ENCODE data around the gene DGKQ. TPM values are rescaled to one million over a fixed set of nuclear protein-coding genes. Genes with fewer than 3 reads are reported as not detected.
A peak's percentile ranks its signal among the peaks of the same experiment; 100 is the strongest.

The DGKQ gene
- total RNA-seq, 4 donors from 2014 or later = 1.2 to 12.7 (median 10.1) TPM

- Histone ChIP-seq H3K4me3 (peak overlapping the region in 1 of 2 donors; percentile 18), H3K27me3 (peaks cover 4 to 17% of the 10 kb centered on the region in 2 donors), H3K36me3 (no peaks in the 10 kb centered on the region), H3K9me3 (no peaks in the 10 kb centered on the region), H3K27ac (no peak overlapping the region), H3K4me1 (peaks cover 0 to 15% of the 10 kb centered on the region in 2 donors)
- intact Hi-C loops (cut with DNase I; ENCODE audit: low total_unique reads) = no loop called here
- TF ChIP-seq POLR2A (IDR thresholded peaks at IDR 0.05) (no peak), CTCF (IDR thresholded peaks at IDR 0.05) (no peak)
- no peak for DNase-seq
These were observed 23.6 kb upstream of the DGKQ start for GRCh38 chr4:996997-997374.

GRCh38 chr4:996030-996996 lies 22.9 kb upstream of the DGKQ start:
- H3K27me3 ChIP-seq = peaks cover 0 to 11% of the 10 kb centered on the region in 2 donors
- no peak for TF ChIP-seq CTCF (IDR thresholded peaks at IDR 0.05)
- no peak for TF ChIP-seq POLR2A (IDR thresholded peaks at IDR 0.05)
- peaks cover 0 to 15% of the 10 kb centered on the region in 2 donors for H3K4me1 ChIP-seq
- H3K27ac ChIP-seq = no peak overlapping the region
- H3K9me3 ChIP-seq = no peaks in the 10 kb centered on the region
- intact Hi-C loops (cut with DNase I; ENCODE audit: low total_unique reads) = no loop called here
- no peak overlapping the region for H3K4me3 ChIP-seq
- H3K36me3 ChIP-seq = no peaks in the 10 kb centered on the region
- no peak for DNase-seq

DNA sequence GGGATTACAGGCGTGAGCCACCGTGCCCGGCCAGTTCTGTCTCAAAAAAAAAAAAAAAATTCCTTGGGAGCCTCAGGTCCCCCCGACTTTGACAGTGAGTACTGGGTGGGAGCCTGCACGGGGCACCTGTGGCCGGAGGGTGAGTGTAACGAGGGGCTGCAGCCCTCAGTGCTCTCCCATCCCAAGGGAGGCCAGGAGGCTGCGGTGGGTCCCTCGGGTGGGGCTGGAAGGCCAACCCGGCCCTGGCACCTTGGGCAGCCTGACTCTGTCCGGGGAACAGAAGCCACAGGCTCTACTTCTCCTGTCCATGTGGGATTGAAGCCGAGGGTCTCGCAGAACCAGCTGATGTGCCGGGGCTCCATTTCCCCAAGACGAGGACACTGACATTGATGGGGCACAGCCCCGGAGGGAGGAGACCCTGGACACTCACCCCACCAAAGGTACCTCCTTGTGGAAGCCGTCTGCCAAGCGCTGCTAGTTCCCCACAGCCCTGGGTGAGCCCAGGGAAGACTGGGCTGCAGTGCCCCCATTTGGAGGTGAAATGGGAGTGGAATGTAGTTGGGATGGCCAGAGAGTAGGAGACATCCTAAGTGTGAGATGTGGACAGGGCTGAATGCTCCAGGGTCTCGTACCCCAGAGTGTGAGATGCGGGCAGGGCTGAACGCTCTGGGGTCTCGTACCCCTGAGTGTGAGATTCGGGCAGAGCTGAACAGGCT lies 22.1 kb upstream of the DGKQ start:
- Histone ChIP-seq H3K27ac (no peak overlapping the region), H3K27me3 (peaks cover 0 to 9% of the 10 kb centered on the region in 2 donors), H3K4me1 (peaks cover 0 to 15% of the 10 kb centered on the region in 2 donors), H3K9me3 (no peaks in the 10 kb centered on the region), H3K36me3 (no peaks in the 10 kb centered on the region), H3K4me3 (no peak overlapping the region)
- TF ChIP-seq POLR2A (IDR thresholded peaks at IDR 0.05) (no peak), CTCF (IDR thresholded peaks at IDR 0.05) (no peak)
- intact Hi-C loops (cut with DNase I; ENCODE audit: low total_unique reads) = no loop called here
- no peak for DNase-seq

- H3K9me3 ChIP-seq = no peaks in the 10 kb centered on the region
- peaks cover 0 to 9% of the 10 kb centered on the region in 2 donors for H3K27me3 ChIP-seq
- H3K36me3 ChIP-seq = no peaks in the 10 kb centered on the region
- intact Hi-C loops (cut with DNase I; ENCODE audit: low total_unique reads) = no loop called here
- H3K4me3 ChIP-seq = no peak within 1 kb of the TSS
- no peak for TF ChIP-seq CTCF (IDR thresholded peaks at IDR 0.05)
- TF ChIP-seq POLR2A (IDR thresholded peaks at IDR 0.05) = no peak
- DNase-seq = no peak
- H3K27ac ChIP-seq = no peak within 1 kb of the TSS
- H3K4me1 ChIP-seq = peaks cover 0 to 15% of the 10 kb centered on the region in 2 donors
These were observed 20.0 kb upstream of the DGKQ start, which contains the start of gene SLC26A1 for GRCh38 chr4:993111-994029. Gene SLC26A1, minus strand, starts transcription at chr4:993404. Its CDS starts 1,701 bp downstream, at chr4:991703.
